DND-41 (cell line): Measurements from ENCODE around the gene CALML4.

Experiments
- ATAC-seq: fragments of 200-7000 bp; cut with Tn5 transposase; 3 replicates; pipeline ENCODE4 v1.9.1; 2021; ENCODE audit warnings: low read depth; ENCODE audit not compliant: insufficient read depth
- DNase-seq: peaks from one replicate; pipeline ENCODE4 v3.0.0-alpha.2; 2020
- H2AFZ ChIP-seq: 2 replicates; pipeline ENCODE4 v1.6.0; 2012; ENCODE audit warnings: low read depth, low read length
- H3K27ac ChIP-seq: 2 replicates; pipeline ENCODE4 v1.5.1; 2012; ENCODE audit warnings: low read length, inconsistent platforms
- H3K27me3 ChIP-seq: fragments of 200-600 bp; sonication (generic); 2 replicates; pipeline ENCODE4 v1.6.0; 2012; ENCODE audit warnings: low read length, mild to moderate bottlenecking, inconsistent platforms; ENCODE audit not compliant: insufficient read depth, poor library complexity
- H3K36me3 ChIP-seq: 2 replicates; pipeline ENCODE4 v1.5.1; 2012; ENCODE audit warnings: low read length, inconsistent platforms; ENCODE audit not compliant: insufficient read depth
- H3K4me1 ChIP-seq: 2 replicates; pipeline ENCODE4 v1.5.1; 2012; ENCODE audit warnings: mild to moderate bottlenecking, low read length; ENCODE audit not compliant: insufficient read depth
- H3K4me2 ChIP-seq: 2 replicates; pipeline ENCODE4 v1.6.0; 2012; ENCODE audit warnings: mild to moderate bottlenecking, moderate library complexity, low read length, inconsistent platforms; ENCODE audit not compliant: insufficient read depth
- H3K4me3 ChIP-seq, 2 experiments: fragments of 200-600 bp in 1 of 2; shearing (Covaris generic) in 1 of 2; 2 replicates each; pipeline ENCODE4 v1.5.1; 2012 to 2016; ENCODE audit warnings: inconsistent platforms in 2 of 2, low read length in 2 of 2, mild to moderate bottlenecking in 2 of 2, low read depth in 1 of 2, moderate library complexity in 1 of 2
- H3K79me2 ChIP-seq: 2 replicates; pipeline ENCODE4 v1.6.0; 2012; ENCODE audit warnings: low read length, inconsistent platforms; ENCODE audit not compliant: insufficient read depth
- H3K9ac ChIP-seq: 2 replicates; pipeline ENCODE4 v1.6.0; 2012; ENCODE audit warnings: low read depth, mild to moderate bottlenecking, inconsistent platforms, low read length, moderate library complexity
- H3K9me3 ChIP-seq: 2 replicates; pipeline ENCODE4 v1.5.1; 2012; ENCODE audit warnings: low read length, moderate library complexity, mild to moderate bottlenecking, inconsistent platforms; ENCODE audit not compliant: insufficient read depth, severe bottlenecking
- H4K20me1 ChIP-seq: 2 replicates; pipeline ENCODE4 v1.6.0; 2012; ENCODE audit warnings: low read length; ENCODE audit not compliant: insufficient read depth
- EZH2 ChIP-seq: IDR thresholded peaks from 3 replicates; pipeline ENCODE4 v1.6.1; 2012; ENCODE audit warnings: borderline replicate concordance, low read depth, mild to moderate bottlenecking, moderate library complexity, low read length, inconsistent platforms; ENCODE audit not compliant: severe bottlenecking
- TF ChIP-seq, protein P1 (sequence below): IDR thresholded peaks from 2 replicates; pipeline ENCODE4 v1.5.1; 2012; ENCODE audit warnings: borderline replicate concordance, low read length, moderate library complexity, mild to moderate bottlenecking; ENCODE audit not compliant: poor library complexity, severe bottlenecking; ENCODE audit errors: extremely low read depth

CALML4 gene

DNA sequence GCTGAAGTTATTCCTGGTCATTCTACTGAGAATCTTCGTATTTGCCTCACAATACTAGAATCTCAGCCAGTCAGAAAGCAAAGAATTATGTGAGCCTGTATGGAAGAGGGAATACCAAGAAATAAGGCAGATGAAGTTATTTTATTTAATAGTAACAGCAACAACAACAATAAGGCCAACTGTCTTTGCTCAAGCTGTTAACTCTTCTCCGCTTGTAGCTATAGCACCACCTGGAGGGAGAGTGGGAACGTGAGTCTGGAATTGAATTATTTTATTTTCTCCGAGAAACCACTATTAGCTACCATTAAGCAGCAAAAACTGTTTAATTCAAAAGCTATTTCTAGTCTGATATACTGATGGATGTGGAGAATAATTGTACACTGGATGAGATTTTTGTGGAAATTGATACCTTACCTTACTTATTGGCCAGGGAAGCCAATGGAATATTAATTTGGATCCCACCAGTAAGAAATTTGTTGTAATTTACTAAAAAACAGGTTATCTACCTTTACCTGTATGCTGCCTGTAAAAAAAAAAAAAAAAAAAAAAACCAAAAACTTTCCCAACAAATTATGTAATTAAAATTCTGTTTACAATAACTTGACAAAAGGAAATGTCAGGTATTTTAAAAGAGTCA lies 50.1 kb downstream of the CALML4 start:
- no peak overlapping the region for H3K4me3 ChIP-seq
- H2AFZ ChIP-seq, result no peak overlapping the region
- no peaks in the 10 kb centered on the region for H3K9me3 ChIP-seq
- H3K27ac ChIP-seq, result no peak overlapping the region
- H4K20me1 ChIP-seq, result no peaks in the 10 kb centered on the region
- no peak overlapping the region for H3K9ac ChIP-seq
- peaks cover 60% of the 10 kb centered on the region for H3K36me3 ChIP-seq
- no peak for ATAC-seq
- H3K4me2 ChIP-seq, result no peak overlapping the region
- H3K79me2 ChIP-seq, result no peaks in the 10 kb centered on the region
- TF ChIP-seq, protein P1, sequence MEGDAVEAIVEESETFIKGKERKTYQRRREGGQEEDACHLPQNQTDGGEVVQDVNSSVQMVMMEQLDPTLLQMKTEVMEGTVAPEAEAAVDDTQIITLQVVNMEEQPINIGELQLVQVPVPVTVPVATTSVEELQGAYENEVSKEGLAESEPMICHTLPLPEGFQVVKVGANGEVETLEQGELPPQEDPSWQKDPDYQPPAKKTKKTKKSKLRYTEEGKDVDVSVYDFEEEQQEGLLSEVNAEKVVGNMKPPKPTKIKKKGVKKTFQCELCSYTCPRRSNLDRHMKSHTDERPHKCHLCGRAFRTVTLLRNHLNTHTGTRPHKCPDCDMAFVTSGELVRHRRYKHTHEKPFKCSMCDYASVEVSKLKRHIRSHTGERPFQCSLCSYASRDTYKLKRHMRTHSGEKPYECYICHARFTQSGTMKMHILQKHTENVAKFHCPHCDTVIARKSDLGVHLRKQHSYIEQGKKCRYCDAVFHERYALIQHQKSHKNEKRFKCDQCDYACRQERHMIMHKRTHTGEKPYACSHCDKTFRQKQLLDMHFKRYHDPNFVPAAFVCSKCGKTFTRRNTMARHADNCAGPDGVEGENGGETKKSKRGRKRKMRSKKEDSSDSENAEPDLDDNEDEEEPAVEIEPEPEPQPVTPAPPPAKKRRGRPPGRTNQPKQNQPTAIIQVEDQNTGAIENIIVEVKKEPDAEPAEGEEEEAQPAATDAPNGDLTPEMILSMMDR, result peak; percentile 68
- TF ChIP-seq EZH2, result no peak
- DNase-seq, result peak; percentile 33
- no peaks in the 10 kb centered on the region for H3K27me3 ChIP-seq
- no peaks in the 10 kb centered on the region for H3K4me1 ChIP-seq

DNA sequence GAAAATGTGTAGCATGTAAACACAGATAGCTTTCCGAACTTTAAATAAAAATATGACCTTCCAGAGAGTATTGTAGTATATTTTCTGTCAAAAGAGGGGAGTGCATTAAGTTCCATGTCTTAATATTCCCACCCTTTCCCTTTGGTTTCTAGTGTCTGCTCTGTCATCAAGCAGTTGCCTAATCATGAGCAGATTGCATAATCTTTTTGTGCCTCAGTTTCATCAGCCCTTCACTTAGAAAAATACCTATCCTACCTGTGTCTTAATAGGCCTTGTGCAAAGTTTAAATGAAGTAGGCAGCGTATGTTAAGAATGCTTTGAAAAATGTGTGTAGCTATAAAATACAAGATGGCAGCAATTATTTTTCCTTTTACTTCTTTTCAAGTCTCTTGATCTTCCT lies 52.8 kb downstream of the CALML4 start:
- Histone ChIP-seq H3K9me3 (no peaks in the 10 kb centered on the region), H3K27me3 (no peaks in the 10 kb centered on the region), H3K9ac (no peak overlapping the region), H3K4me2 (no peak overlapping the region), H2AFZ (no peak overlapping the region), H3K36me3 (peaks cover 56% of the 10 kb centered on the region), H3K4me1 (no peaks in the 10 kb centered on the region), H3K27ac (no peak overlapping the region), H4K20me1 (no peaks in the 10 kb centered on the region; the same call in 1 of the 2 replicates), H3K4me3 (no peak overlapping the region), H3K79me2 (peaks cover 2% of the 10 kb centered on the region; the same call in 1 of the 2 replicates)
- ATAC-seq, result no peak
- DNase-seq, result no peak
- TF ChIP-seq EZH2, result no peak
- TF ChIP-seq, protein P1, result no peak

DNA sequence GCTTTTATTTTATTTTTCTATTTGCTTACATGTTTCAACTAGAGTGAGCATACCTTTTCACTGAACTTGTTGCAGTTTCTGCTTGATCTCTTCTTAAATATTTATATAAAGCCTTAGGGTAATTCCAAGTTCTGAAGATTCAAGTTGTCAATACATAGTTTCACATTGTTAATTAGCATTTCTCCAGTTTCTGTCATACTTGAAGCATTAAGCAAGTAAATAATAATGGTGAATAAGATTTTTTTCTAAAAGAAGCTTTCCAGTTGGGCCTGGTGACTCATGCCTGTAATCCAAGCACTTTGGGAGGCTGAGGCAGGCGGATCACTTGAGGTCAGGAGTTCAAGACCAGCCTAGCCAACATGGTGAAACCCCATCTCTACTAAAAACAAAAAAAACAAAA lies 53.9 kb downstream of the CALML4 start:
- Histone ChIP-seq H3K4me2 (no peak overlapping the region), H3K27me3 (no peaks in the 10 kb centered on the region), H2AFZ (no peak overlapping the region), H3K9ac (no peak overlapping the region), H3K9me3 (no peaks in the 10 kb centered on the region), H3K27ac (no peak overlapping the region), H4K20me1 (no peaks in the 10 kb centered on the region; the same call in 1 of the 2 replicates), H3K79me2 (peaks cover 2% of the 10 kb centered on the region; the same call in 1 of the 2 replicates), H3K4me1 (no peaks in the 10 kb centered on the region), H3K4me3 (no peak overlapping the region), H3K36me3 (peaks cover 59% of the 10 kb centered on the region)
- no peak for DNase-seq
- no peak for TF ChIP-seq EZH2
- TF ChIP-seq, protein P1, result no peak
- ATAC-seq, result no peak

DNA sequence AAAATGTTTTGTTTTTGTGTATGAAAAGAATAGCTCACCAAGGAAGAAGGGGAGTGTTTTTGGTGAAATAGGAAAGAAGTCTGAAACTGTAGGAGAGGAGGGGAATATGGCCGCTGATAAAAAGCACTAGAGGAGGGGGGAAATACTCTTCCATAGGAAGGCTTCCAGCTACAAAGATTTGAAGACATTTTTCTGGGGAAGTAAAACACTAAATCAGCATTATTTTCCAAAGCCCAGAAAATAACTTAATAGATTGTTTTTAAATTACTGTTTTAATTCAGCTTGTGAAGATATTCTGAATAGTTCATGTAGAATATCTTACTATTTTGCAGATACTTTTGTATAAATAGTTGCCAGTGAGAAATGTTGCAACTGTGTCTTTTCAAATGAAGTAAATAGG lies 54.9 kb downstream of the CALML4 start:
- no peaks in the 10 kb centered on the region; the same call in 1 of the 2 replicates for H4K20me1 ChIP-seq
- no peaks in the 10 kb centered on the region for H3K27me3 ChIP-seq
- no peak for TF ChIP-seq EZH2
- TF ChIP-seq, protein P1, result no peak
- H3K9ac ChIP-seq, result no peak overlapping the region
- H3K27ac ChIP-seq, result no peak overlapping the region
- H3K4me3 ChIP-seq, result no peak overlapping the region
- H3K4me1 ChIP-seq, result no peaks in the 10 kb centered on the region
- H3K4me2 ChIP-seq, result no peak overlapping the region
- DNase-seq (no peak), ATAC-seq (no peak)
- H3K36me3 ChIP-seq, result peaks cover 58% of the 10 kb centered on the region
- H2AFZ ChIP-seq, result no peak overlapping the region
- H3K79me2 ChIP-seq, result peaks cover 2% of the 10 kb centered on the region; the same call in 1 of the 2 replicates
- H3K9me3 ChIP-seq, result no peaks in the 10 kb centered on the region
